ENCODE measurements around the gene GPN2.
"Not testable (repeated sequence)": the region's sequence is repeated elsewhere in the genome, so short reads cannot be mapped to it uniquely, and the experiment has no call there.

GPN2 gene

DNA sequence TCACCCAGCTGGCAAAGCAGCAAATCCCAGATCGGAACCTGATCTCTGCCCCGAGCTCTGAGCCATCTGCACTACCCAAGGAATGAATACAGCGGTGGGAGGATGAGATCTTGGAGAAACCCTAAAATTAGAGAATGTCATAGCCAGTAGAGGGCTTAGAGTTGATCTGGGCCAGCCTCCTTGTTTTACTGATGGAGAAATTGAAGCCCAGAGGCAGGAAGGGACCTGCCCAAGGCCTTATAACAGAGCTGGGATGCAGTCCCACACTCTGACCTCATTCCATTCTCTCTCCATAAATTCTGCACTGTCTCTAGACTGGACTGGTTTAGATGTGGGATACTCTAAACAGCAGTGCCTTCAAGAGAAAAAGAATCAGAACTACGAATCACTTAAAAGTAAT is 31.9 kb downstream of the GPN2 start:
- no peak for DNase-seq (ENCODE audit: low read depth, low spot score)

GRCh38 chr1:26857473-26858060 is 32.5 kb downstream of the GPN2 start:
- no peak for DNase-seq (ENCODE audit: low read depth, low spot score)

- no peak for DNase-seq (ENCODE audit: low read depth, low spot score)
Observed at GRCh38 chr1:26856604-26857469, 33.2 kb downstream of the GPN2 start.

GRCh38 chr1:26856181-26856580 is 33.9 kb downstream of the GPN2 start:
- DNase-seq (ENCODE audit: low read depth, low spot score), result no peak

GRCh38 chr1:26855636-26856035 is 34.4 kb downstream of the GPN2 start:
- no peak for DNase-seq (ENCODE audit: low read depth, low spot score)

DNA sequence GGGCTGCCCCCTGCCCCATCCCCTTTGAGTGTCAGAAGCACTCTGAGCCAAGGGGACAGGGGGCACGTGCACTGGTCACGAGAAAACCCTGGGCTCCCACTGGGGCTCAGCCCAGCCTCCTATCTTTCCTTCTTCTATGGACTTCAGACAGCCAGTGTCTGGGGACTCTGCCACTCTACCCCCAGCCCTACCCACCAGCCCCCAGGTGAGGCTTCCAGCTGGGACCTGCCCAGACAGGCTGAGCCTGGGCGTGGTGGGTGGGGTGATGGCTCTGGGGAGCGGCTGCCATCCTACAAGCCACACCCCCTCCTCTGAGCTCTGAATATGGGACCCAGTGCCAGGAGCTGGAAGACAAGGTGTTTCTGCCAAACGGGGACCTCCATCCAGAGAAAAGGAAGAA is 35.2 kb downstream of the GPN2 start:
- no peak for DNase-seq (ENCODE audit: low read depth, low spot score)

GRCh38 chr1:26853600-26853999 is 36.5 kb downstream of the GPN2 start:
- no peak for DNase-seq (ENCODE audit: low read depth, low spot score)

DNA sequence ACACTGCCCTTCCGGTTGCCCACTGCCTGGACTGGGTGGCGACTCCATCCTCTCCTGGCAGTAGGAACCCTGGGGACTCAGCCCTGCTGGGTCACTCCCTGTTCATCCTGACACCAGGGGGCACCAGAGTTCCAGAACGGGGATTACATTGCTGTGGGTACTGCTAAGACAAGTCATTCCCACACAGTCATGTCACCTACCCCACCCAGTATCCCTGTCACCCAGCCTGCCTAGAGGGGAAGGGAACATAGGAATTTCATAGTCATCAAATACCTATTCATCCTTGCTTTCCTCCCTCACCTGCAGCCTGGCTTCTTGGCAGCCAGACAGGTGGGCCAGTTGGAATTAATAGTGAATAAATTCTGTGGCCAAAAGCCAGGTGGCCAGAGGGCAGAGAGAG is 36.9 kb downstream of the GPN2 start:
- peak; percentile 60 for DNase-seq (ENCODE audit: low read depth, low spot score)

GRCh38 chr1:26852701-26853100 is 37.4 kb downstream of the GPN2 start:
- DNase-seq (ENCODE audit: low read depth, low spot score), result no peak

DNA sequence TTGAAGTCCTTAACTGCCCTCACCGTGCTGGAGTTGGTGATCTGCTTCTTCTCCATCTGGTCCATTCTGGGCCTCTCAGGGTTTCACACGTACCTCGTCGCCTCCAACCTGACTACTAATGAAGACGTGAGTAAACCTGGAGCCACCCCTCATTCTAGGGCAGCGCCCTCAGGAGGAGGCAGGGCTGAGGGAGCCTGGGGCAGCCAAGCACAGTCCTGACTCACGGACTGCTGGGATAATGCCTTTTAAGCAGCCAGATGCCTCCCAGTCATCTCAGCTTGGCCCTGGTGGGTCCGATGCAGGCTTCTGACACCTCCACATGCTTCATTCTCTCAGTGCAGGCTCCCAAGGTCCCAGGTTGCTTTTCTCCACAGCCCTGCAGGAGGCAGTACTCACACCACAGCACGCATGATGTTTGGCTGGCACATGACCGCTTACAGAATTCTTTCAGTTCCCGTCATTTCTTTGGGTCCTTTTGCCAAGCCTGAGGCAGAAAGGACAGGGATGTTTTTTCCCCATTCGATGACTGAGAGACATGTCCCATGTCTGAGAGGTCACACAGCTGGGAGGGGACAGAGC is 38.9 kb downstream of the GPN2 start:
- no peak for DNase-seq (ENCODE audit: low read depth, low spot score)

DNA sequence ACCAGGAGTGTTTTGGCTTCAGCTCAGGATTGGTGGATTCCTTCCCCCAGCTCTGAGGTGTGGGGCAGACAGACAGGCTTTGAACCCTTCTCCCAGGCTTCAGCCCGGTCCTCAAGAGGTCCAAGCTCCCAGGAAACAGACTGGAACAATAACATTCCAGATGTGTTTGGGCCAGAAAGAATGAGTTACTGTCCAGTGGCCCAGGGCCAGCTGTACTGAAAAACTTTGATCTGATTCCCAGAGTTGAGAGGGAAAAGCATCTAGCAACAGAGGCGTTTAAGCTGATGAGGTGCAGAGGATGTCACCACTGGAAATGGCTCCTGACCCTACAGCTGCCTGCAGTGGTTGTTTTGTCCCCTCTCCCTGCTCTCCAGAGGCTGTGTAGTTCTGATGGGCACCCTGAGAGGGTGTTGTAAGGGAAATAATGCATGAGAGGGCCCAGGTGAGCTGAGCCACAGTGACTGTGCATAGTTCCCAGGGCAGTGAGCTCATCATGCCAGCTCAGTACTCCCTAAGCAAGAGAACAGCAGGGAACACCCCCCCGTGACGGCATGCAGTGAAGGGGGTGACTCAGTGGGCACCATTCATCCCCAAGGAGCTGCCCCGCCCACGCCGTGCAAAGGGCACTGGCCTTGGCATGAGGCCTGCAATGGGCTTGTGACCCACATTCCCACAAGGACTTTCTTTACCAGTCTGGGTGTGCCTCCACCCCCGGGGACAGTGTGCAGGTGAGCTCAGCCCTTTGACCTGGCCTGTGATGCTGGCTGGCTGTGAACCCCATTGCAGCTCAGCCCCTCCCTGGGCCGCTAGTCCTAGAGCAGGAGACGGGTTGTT is 40.9 kb downstream of the GPN2 start:
- DNase-seq (ENCODE audit: low read depth, low spot score), result no peak

DNA sequence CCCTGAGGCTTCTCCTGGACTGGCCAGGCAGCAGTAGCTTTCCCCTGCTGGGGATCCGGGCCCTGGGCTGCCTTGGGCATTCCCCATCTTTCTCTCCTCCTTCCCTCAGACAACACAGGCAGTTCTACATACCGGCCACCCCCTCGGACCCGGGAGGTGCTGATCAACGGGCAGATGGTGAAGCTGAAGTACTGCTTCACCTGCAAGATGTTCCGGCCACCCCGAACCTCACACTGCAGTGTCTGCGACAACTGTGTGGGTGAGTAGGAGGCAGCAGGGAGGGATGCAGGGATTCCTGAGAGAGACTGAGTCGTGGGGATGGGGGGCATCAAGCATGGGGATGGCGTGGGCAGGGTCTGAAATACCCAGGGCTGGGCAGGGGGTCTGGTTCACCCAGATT is 41.6 kb downstream of the GPN2 start:
- no peak for DNase-seq (ENCODE audit: low read depth, low spot score)

DNA sequence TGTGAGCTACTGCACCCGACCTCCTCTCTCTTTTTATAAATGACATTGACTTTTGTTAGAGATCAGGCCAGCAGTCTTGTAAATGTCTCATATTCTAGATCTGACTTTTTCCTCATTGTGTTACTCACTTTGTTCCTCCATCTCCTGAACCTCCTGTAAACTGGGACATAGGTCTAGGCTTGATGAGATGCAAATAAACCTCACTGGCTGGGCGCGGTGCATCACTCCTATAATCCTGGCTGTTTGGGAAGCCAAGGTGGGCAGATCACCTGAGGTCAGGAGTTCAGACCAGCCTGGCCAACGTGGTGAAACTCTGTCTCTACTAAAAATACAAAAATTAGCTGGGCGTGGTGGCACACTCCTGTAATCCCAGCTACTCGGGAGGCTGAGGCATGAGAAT is 42.3 kb downstream of the GPN2 start:
- not testable (repeated sequence) for DNase-seq (ENCODE audit: low read depth, low spot score)

GRCh38 chr1:26844424-26845196 is 45.5 kb downstream of the GPN2 start:
- no peak for DNase-seq (ENCODE audit: low read depth, low spot score)

DNA sequence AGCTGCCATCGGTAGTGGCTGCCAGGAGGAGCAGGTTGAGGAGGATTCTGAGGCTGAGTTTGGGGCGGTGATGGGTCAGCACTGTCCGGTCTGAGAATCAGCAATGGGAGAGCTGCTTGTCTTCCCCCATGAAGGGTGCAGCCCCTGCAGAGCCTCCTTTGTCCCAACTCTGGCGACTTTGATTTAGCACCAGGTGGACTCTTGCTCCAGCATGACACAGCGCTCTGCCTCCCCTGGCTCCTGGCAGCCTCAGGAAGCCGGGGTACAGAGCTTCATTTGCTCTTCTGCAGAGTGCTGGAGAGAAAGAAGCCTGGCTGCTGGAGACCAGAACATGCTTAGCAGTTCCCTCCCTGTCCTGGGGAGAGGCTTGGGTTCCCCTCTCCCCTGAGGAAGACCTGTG is 50.3 kb downstream of the GPN2 start:
- DNase-seq (ENCODE audit: low read depth, low spot score), result no peak

GRCh38 chr1:26839339-26839722 is 50.8 kb downstream of the GPN2 start:
- no peak for DNase-seq (ENCODE audit: low read depth, low spot score)

- peak; percentile 41 for DNase-seq (ENCODE audit: low read depth, low spot score)
Observed at GRCh38 chr1:26838474-26839338, 51.4 kb downstream of the GPN2 start.

DNA sequence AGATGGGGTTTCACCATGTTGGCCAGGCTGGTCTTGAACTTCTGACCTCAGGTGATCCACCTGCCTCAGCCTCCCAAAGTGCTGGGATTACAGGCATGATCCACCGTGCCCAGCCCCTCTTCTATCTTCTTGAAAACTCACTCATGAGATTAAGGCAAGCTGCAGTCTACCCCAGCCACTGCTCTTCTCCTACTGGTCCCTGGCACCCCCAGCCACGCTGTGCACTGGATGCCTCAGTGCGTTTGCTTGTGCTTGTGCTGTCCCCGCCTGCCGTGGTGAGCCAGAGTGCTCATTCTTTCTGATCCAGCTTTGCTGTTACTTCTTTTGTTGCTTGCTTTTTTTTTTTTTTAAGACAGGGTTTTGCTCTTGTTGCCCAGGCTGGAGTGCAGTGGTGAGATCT is 52.4 kb downstream of the GPN2 start:
- not testable (repeated sequence) for DNase-seq (ENCODE audit: low read depth, low spot score)

GRCh38 chr1:26833432-26834405 is 56.4 kb downstream of the GPN2 start:
- peak; percentile 82 for DNase-seq (ENCODE audit: low read depth, low spot score)

All from activated CD4-positive, CD25-positive, alpha-beta regulatory T cell treated with anti-CD3 and anti-CD28 coated beads, Interleukin-2, amount 50 U/mL, for 16 hours (primary cell).